T-cell (primary cell): ENCODE results near the gene RMI1. TPM values are rescaled to one million over a fixed set of nuclear protein-coding genes. Genes with fewer than 3 reads are reported as not detected.

Experiments used
- ATAC-seq, 4 experiments: fragments of 200-7000 bp in 3 of 4; fragments of 150-1000 bp in 1 of 4; cut with Tn5 transposase; replicated peaks in 1 of 4; 1 replicate in 3 of 4; 2 replicates in 1 of 4; pipeline ENCODE4 v1.10.0; 2021; ENCODE audit warnings: moderate library complexity in 3 of 4, mild to moderate bottlenecking in 2 of 4, moderate number of reproducible peaks in 1 of 4
- CTCF ChIA-PET, 2 donors: fragments of 300-600 bp; sonication (Branson Sonifier 250); formaldehyde crosslinking; loops; one replicate each; lab custom pipeline; 2022; ENCODE audit warnings: antibody characterized with exemption in 2 of 2; lab: Charles Lee
- POLR2A ChIA-PET, 2 donors: fragments of 300-600 bp; sonication (Branson Sonifier 250); formaldehyde crosslinking; loops; one replicate each; lab custom pipeline; 2022; ENCODE audit warnings: antibody characterized with exemption in 2 of 2; lab: Charles Lee
- DNase-seq, 35 experiments: peaks; one replicate each; pipeline versions ENCODE4 v3.0.0 to v3.0.0-alpha.2; 2013 to 2023
- H3K27ac ChIP-seq: one replicate; pipeline ENCODE4 v1.5.1; 2013; ENCODE audit warnings: low read length
- H3K27me3 ChIP-seq, 2 experiments: replicated peaks in 1 of 2; 1 replicate in 1 of 2; 2 replicates in 1 of 2; pipeline versions ENCODE4 v1.6.1 to v1.7.0; 2013; ENCODE audit warnings: low read length in 1 of 2, mixed read lengths in 1 of 2; ENCODE audit not compliant: control insufficient read depth in 2 of 2, insufficient read depth in 2 of 2; ENCODE audit errors: extremely low read depth in 1 of 2
- H3K36me3 ChIP-seq, 2 donors: 1 replicate in 1 of 2; 2 replicates in 1 of 2; pipeline versions ENCODE4 v1.6.1 to v1.7.0; 2013; ENCODE audit warnings: low read length in 1 of 2; ENCODE audit not compliant: control insufficient read depth in 2 of 2, insufficient read depth in 1 of 2; ENCODE audit errors: extremely low read depth in 1 of 2
- H3K4me1 ChIP-seq, 2 experiments: 1 replicate in 1 of 2; 2 replicates in 1 of 2; pipeline versions ENCODE4 v1.6.1 to v1.7.0; 2013; ENCODE audit warnings: low read length in 2 of 2, mixed read lengths in 1 of 2; ENCODE audit not compliant: insufficient read depth in 2 of 2, control insufficient read depth in 1 of 2; ENCODE audit errors: extremely low read depth in 1 of 2
- H3K4me3 ChIP-seq, 2 donors: 1 replicate in 1 of 2; 2 replicates in 1 of 2; pipeline versions ENCODE4 v1.5.1 to v1.7.0; 2013; ENCODE audit warnings: mild to moderate bottlenecking in 2 of 2, low read length in 1 of 2, moderate library complexity in 1 of 2; ENCODE audit not compliant: control insufficient read depth in 1 of 2; ENCODE audit errors: extremely low read depth in 1 of 2
- H3K9me3 ChIP-seq: 2 replicates; pipeline ENCODE4 v1.7.0; 2013
- H3K27ac Mint-ChIP-seq, 2 donors: one replicate each; pipeline ENCODE4 v1.8.0; 2020 to 2021; ENCODE audit warnings: mild to moderate bottlenecking in 2 of 2, mixed read lengths in 2 of 2
- H3K27me3 Mint-ChIP-seq, 2 donors: one replicate each; pipeline ENCODE4 v1.8.0; 2021 to 2022; ENCODE audit warnings: mixed read lengths in 2 of 2
- H3K36me3 Mint-ChIP-seq: one replicate; pipeline ENCODE4 v1.8.0; 2021; ENCODE audit warnings: mixed read lengths
- H3K4me1 Mint-ChIP-seq, 3 donors: one replicate each; pipeline ENCODE4 v1.8.0; 2020 to 2022; ENCODE audit warnings: mixed read lengths in 3 of 3, mild to moderate bottlenecking in 1 of 3
- H3K4me3 Mint-ChIP-seq, 3 donors: one replicate each; pipeline ENCODE4 v1.8.0; 2020 to 2022; ENCODE audit warnings: mild to moderate bottlenecking in 3 of 3, mixed read lengths in 3 of 3, moderate library complexity in 3 of 3
- H3K9me3 Mint-ChIP-seq, 3 donors: one replicate each; pipeline ENCODE4 v1.8.0; 2020 to 2022; ENCODE audit warnings: mixed read lengths in 3 of 3
- WGBS: methylation state at CpG from one replicate; pipeline ENCODE4 v1.1.5; 2013; ENCODE audit warnings: missing lambda C conversion rate; ENCODE audit not compliant: insufficient coverage; 5-methylcytosine and 5-hydroxymethylcytosine counted together
- total RNA-seq, 35 experiments: library from RNA in 6 of 35; stranded (reverse) in 6 of 35; fragments of 120-200 nt in 1 of 35; gene quantifications; one replicate each; pipeline versions ENCODE4 v1.2.1 to v1.2.4 and lab custom pipeline; 2013 to 2026

Gene RMI1
- total RNA-seq, 5 donors from 2014 or later (not counting 1 experiment from before 2014, with no cell fraction given), result 2.3 to 6.9 (median 5.3) TPM

- H3K36me3 ChIP-seq, result peaks cover 0 to 5% of the 10 kb centered on the region in 2 donors
- H3K4me1 ChIP-seq, result no peaks in the 10 kb centered on the region
- ATAC-seq (no peak), DNase-seq (no peak)
- POLR2A ChIA-PET, result interaction anchor here in 1 of 2 donors (0.7 kb wide), 1 partner anchor 9 kb away, joined by 3 read pairs; no protein-coding TSS in a partner anchor
- WGBS, result no CpG with 5 or more reads among the region's 1 CpG
- H3K9me3 ChIP-seq, result no peaks in the 10 kb centered on the region
- Mint-ChIP-seq H3K4me1 (peaks cover 0 to 5% (median 2%) of the 10 kb centered on the region in 3 donors), H3K9me3 (no peaks in the 10 kb centered on the region), H3K27me3 (no peaks in the 10 kb centered on the region), H3K27ac (no peak overlapping the region), H3K36me3 (peaks cover 17% of the 10 kb centered on the region), H3K4me3 (no peak overlapping the region)
- CTCF ChIA-PET, result no interaction called here
- H3K27me3 ChIP-seq, result no peaks in the 10 kb centered on the region
- no peak overlapping the region for H3K4me3 ChIP-seq
- H3K27ac ChIP-seq, result no peak overlapping the region
Measured at GRCh38 chr9:83992407-83992806, 11.8 kb downstream of the RMI1 start.

GRCh38 chr9:83992901-83993300 is 12.3 kb downstream of the RMI1 start:
- Mint-ChIP-seq H3K27me3 (no peaks in the 10 kb centered on the region), H3K36me3 (peaks cover 17% of the 10 kb centered on the region), H3K27ac (no peak overlapping the region), H3K4me3 (no peak overlapping the region), H3K4me1 (peaks cover 0 to 4% (median 2%) of the 10 kb centered on the region in 3 donors), H3K9me3 (no peaks in the 10 kb centered on the region)
- Histone ChIP-seq H3K27me3 (no peaks in the 10 kb centered on the region), H3K27ac (no peak overlapping the region), H3K36me3 (peaks cover 0 to 5% of the 10 kb centered on the region in 2 donors), H3K4me3 (no peak overlapping the region), H3K4me1 (no peaks in the 10 kb centered on the region), H3K9me3 (no peaks in the 10 kb centered on the region)
- POLR2A ChIA-PET, result no interaction called here
- CTCF ChIA-PET, result no interaction called here
- DNase-seq (no peak), ATAC-seq (no peak)

GRCh38 chr9:83996126-83996525 is 15.5 kb downstream of the RMI1 start:
- Histone ChIP-seq H3K27me3 (no peaks in the 10 kb centered on the region), H3K9me3 (no peaks in the 10 kb centered on the region), H3K4me1 (no peaks in the 10 kb centered on the region), H3K4me3 (no peak overlapping the region), H3K36me3 (peaks cover 0 to 1% of the 10 kb centered on the region in 2 donors), H3K27ac (no peak overlapping the region)
- no peaks in the 10 kb centered on the region for H3K27me3 Mint-ChIP-seq
- CTCF ChIA-PET, result no interaction called here
- H3K9me3 Mint-ChIP-seq, result no peaks in the 10 kb centered on the region
- H3K36me3 Mint-ChIP-seq, result peaks cover 7% of the 10 kb centered on the region
- 100% methylated on average over 2 of the region's 4 CpGs for WGBS
- POLR2A ChIA-PET, result interaction anchor here in 1 of 2 donors (0.6 kb wide), 1 partner anchor 61 kb away, joined by 3 read pairs; no protein-coding TSS in a partner anchor
- DNase-seq (no peak), ATAC-seq (no peak)
- no peak overlapping the region for H3K27ac Mint-ChIP-seq
- H3K4me3 Mint-ChIP-seq, result no peak overlapping the region
- H3K4me1 Mint-ChIP-seq, result peaks cover 0 to 4% (median 0%) of the 10 kb centered on the region in 3 donors

GRCh38 chr9:83999141-83999918 is 18.7 kb downstream of the RMI1 start:
- Histone ChIP-seq H3K36me3 (peaks cover 0 to 6% of the 10 kb centered on the region in 2 donors), H3K27ac (no peak overlapping the region), H3K4me3 (no peak overlapping the region), H3K27me3 (no peaks in the 10 kb centered on the region), H3K9me3 (no peaks in the 10 kb centered on the region), H3K4me1 (peaks cover 2 to 3% of the 10 kb centered on the region in 2 experiments)
- no peak overlapping the region for H3K27ac Mint-ChIP-seq
- POLR2A ChIA-PET, result no interaction called here
- CTCF ChIA-PET, result interaction anchor here in 1 of 2 donors (0.6 kb wide), 1 partner anchor 70 kb away, joined by 4 read pairs; no protein-coding TSS in a partner anchor
- ATAC-seq (no peak), DNase-seq (no peak)
- peaks cover 11% of the 10 kb centered on the region for H3K36me3 Mint-ChIP-seq
- no peak overlapping the region for H3K4me3 Mint-ChIP-seq
- H3K27me3 Mint-ChIP-seq, result no peaks in the 10 kb centered on the region
- H3K9me3 Mint-ChIP-seq, result no peaks in the 10 kb centered on the region
- WGBS, result no CpG with 5 or more reads among the region's 2 CpGs
- H3K4me1 Mint-ChIP-seq, result peaks cover 11 to 15% (median 13%) of the 10 kb centered on the region in 3 donors

GRCh38 chr9:84000186-84000585 is 19.6 kb downstream of the RMI1 start:
- Mint-ChIP-seq H3K4me3 (no peak overlapping the region), H3K4me1 (peaks cover 11 to 15% (median 13%) of the 10 kb centered on the region in 3 donors), H3K9me3 (no peaks in the 10 kb centered on the region), H3K36me3 (peaks cover 11% of the 10 kb centered on the region), H3K27me3 (no peaks in the 10 kb centered on the region), H3K27ac (no peak overlapping the region)
- no peak for ATAC-seq
- Histone ChIP-seq H3K27ac (no peak overlapping the region), H3K36me3 (peaks cover 0 to 6% of the 10 kb centered on the region in 2 donors), H3K27me3 (no peaks in the 10 kb centered on the region), H3K4me1 (peaks cover 2 to 3% of the 10 kb centered on the region in 2 experiments), H3K9me3 (no peaks in the 10 kb centered on the region), H3K4me3 (no peak overlapping the region)
- no CpG with 5 or more reads among the region's 3 CpGs for WGBS
- CTCF ChIA-PET, result interaction anchor here in 1 of 2 donors (0.6 kb wide), 1 partner anchor 20 kb away, joined by 3 read pairs; no protein-coding TSS in a partner anchor
- DNase-seq, result no peak
- POLR2A ChIA-PET, result interaction anchor here in 1 of 2 donors (0.5 kb wide), 1 partner anchor 369 kb away, joined by 4 read pairs; no protein-coding TSS in a partner anchor

- Mint-ChIP-seq H3K36me3 (peaks cover 9% of the 10 kb centered on the region), H3K9me3 (no peaks in the 10 kb centered on the region), H3K27ac (peak overlapping the region in 1 of 2 donors; percentile 8), H3K4me1 (peaks cover 11 to 13% (median 12%) of the 10 kb centered on the region in 3 donors), H3K27me3 (no peaks in the 10 kb centered on the region), H3K4me3 (no peak overlapping the region)
- no peaks in the 10 kb centered on the region for H3K9me3 ChIP-seq
- no peak overlapping the region for H3K4me3 ChIP-seq
- H3K4me1 ChIP-seq, result peaks cover 2 to 3% of the 10 kb centered on the region in 2 experiments
- H3K36me3 ChIP-seq, result peaks cover 0 to 6% of the 10 kb centered on the region in 2 donors
- no peaks in the 10 kb centered on the region for H3K27me3 ChIP-seq
- POLR2A ChIA-PET, result no interaction called here
- CTCF ChIA-PET, result no interaction called here
- DNase-seq, result no peak
- no peak for ATAC-seq
- H3K27ac ChIP-seq, result no peak overlapping the region
- 100% methylated on average over 1 of the region's 2 CpGs for WGBS
Measured at GRCh38 chr9:84001621-84002020, 21.0 kb downstream of the RMI1 start.
